ENCODE measurements around the gene SLCO6A1.
"Not testable (repeated sequence)": the region's sequence is repeated elsewhere in the genome, so short reads cannot be mapped to it uniquely, and the experiment has no call there.

SLCO6A1 gene

DNA sequence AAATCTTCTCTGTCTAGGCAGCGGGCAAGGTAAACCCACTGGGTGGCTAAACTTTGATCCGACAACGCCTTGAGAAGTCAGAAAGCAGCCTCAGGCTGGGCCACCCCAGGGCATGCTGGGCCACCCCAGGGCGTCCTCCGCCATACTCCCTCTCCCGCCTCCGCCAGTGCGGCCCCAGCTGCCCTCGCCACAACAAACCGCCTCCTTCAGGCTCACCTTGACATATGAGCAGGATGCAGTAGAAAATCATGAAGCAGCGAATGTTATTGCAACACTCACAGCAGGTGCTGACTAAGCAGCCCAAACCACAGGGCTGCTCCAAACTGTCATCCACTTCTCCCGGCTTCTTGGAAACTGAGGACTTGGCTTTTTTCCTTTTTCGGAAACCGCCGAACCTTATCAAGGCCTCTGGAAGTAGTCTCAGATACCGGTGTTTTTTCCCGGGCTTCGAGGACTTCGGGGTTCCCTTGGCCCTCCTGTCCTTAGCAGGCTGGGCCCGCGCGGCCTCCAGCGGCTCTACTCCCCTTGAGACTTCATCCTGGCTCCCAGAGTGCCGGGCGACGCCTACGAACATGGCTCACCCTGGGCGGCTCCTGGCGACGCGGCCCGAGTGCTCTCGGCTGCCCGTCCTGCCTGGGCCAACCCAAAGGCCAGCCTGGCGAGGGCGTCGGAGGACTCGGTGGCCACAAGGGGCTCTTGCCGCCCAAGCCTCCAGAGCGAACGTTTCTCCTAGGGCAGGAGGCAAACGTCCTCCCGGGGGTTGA is at the start of gene SLCO6A1:
TSS of gene SLCO6A1 (minus strand) at position 731 of the 764 bp plus-strand sequence. CDS start at position 574, 157 bp downstream.
- no peak for DNase-seq

DNA sequence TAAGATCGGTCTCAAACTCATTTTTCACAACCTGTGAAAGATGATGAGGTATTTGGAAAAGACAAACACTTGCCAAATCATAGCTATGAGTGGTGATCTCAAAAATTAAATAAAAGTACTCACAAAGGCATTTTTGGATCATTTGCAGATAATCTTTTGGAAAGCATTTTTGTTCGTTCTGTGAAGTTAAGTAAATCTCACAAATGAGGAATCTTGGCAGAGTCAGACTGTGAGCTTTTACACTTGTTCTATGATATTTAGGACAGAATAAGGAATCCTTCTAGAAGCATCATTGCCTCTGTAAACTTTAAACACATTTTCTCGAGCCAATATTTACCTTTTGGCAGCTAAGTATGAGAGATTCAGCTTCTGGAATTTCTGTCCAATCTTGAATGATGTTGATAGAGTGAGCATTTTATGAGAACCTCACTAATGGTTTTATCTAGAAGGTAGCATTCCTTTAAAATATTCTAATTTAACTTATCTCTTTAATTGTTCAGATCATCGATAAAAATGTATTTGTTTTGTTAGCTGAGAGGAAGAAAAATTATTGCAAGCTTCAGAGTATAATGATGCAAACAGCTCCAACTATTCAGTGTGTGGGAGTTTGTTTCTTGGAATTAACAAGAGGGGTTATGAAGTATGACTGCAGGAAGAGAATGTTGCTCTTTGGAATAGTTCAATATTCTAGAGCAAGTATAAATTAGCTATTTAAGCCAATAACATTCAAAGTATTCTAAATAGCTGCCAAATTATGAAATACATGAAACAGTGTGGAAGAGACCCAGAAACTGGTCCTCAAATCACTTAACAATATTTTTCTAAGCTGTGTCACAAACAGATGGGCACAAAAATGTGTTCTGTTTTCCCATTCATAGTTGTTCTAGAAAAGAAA is 48.6 kb upstream of the SLCO6A1 start:
- no peak for DNase-seq

DNA sequence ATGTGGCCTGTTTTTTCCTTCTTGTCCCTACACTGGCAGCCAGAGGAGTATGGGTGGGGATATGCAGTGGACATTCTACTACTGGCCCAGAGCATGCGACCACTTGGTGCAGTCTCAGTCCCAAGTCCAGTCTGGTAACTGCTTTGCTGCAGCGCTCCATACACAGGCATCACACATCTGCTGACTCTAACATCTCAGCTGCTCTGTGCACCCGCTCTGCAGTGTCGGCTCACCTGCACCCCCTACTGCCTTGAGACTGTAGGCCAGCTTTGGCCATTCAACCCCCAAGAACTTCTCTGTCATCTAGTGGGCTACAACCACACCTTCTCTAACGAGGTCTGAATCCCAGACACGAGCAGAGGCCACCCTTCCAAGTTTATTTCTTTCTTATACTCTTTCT is 46.4 kb upstream of the SLCO6A1 start:
- DNase-seq: no peak

DNA sequence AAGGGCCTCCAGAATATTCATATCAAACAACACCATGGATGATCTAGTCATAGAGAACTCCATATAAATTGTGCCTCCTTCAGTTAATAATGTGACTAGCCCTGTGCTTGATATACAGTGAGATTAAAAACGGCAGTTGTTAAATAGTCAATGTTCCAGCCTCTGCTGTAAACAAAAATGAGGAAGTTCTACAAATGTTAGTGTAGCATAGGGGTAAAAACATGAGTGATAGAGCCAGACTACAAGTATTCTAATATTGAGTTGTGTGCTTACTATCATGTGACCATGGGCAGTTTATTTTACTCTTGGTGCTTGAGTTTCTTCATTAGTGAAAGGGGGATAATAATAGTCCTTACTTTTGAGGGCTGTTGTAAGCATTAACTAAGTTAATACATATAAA is 43.3 kb upstream of the SLCO6A1 start:
- no peak for DNase-seq

- no peak for DNase-seq
Measured at GRCh38 chr5:102539996-102540728, 41.4 kb upstream of the SLCO6A1 start.

DNA sequence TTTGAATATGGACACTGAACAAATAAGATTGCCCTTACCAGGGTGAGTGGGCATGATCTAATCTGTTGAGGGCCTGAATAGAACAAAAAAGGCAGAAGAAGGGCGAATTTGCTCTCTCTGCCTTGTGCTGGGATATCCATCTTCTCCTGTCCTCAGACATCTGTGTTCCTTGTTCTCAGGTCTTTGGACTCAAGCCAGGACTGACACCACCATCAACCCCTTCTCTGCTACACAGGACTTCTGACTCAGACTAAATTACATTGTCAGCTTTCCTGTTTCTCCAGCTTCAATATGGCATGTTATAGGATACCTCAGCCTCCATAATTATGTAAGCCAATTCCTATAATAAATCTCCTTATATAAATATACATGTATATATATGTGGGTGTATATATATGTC is 40.8 kb upstream of the SLCO6A1 start:
- no peak for DNase-seq

- DNase-seq: no peak
Measured at GRCh38 chr5:102537011-102537410, 38.2 kb upstream of the SLCO6A1 start.

DNA sequence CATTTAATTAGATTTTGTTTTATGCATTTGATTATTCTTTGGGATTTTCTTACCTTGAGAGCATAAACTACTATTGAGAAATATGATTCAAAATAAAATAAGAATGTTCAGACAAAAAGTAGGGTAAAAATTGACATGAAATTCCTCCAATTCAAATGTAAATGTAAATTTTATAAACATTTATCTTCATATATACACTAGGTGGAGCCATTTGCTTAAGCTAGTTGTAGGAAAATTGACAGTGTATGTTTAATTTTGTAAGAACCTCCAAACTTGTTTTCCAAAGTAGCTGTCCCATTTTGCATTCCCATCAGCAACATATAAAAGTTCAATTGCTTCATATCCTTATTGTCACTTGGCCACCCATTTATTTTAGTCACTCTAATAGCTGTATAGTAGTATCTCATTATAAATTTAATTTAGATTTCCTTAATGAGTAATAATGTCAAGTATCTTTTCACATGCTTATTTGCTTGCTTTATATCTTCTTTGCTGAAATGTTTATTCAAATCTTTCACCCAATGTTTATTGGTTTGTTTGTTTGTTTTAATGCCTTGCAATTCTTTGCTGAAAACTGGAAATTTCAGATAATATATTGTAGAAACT is 37.6 kb upstream of the SLCO6A1 start:
- DNase-seq: no peak

- no peak for DNase-seq
Measured at GRCh38 chr5:102532123-102532522, 33.3 kb upstream of the SLCO6A1 start.

- no peak for DNase-seq
Measured at GRCh38 chr5:102531506-102531905, 32.7 kb upstream of the SLCO6A1 start.

- no peak for DNase-seq
Measured at GRCh38 chr5:102529447-102529846, 30.6 kb upstream of the SLCO6A1 start.

- DNase-seq: no peak
Measured at GRCh38 chr5:102529031-102529430, 30.2 kb upstream of the SLCO6A1 start.

GRCh38 chr5:102528600-102528999 is 29.8 kb upstream of the SLCO6A1 start:
- no peak for DNase-seq

DNA sequence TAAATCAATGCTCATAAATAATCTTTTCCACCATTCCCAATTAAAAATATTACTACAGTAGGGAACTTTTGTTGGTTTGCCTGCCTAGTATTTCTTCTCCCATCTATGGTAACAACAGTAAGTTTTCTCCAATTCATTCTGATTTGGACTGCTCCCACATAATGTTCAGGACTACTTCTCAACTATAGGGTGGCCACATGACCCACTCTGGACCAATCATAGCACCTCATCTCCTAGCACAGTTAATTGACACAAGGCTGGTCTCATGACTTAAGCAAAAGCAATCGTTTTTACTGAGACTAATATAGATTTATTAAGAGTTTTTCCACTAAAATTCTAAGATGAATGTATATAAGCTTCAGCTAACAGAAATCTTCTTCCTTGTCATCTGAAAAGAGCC is 28.7 kb upstream of the SLCO6A1 start:
- DNase-seq: no peak

DNA sequence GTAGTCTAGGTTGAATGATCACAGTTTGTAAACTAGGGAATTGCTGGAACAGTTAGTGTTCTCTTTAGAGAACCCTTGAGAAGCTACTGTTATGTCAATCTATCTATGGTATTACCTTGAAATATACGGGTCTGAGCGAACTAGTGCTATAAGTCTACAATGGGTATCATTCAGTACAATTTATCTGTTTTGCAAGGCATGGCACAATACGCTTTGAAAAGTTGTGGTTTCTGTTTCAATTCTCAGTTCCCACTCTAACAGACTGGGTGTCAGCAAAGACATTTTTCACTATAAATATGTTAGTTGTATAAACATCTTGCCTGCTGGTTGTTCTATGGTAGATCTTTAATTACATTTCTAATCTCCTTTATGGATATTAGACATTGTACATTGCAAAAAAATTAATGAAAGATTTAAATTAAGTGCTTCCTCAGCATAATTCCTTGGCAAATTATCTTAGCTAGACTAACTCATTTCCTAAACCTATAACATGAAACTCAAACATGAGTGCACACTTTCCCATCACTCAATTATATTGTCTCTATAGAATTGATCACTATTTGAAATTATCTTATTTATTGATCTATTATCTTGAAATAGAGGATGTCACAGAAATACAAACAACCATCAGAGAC is 24.9 kb upstream of the SLCO6A1 start:
- DNase-seq: no peak

- DNase-seq: no peak
Measured at GRCh38 chr5:102511666-102512065, 12.9 kb upstream of the SLCO6A1 start.

GRCh38 chr5:102491261-102491914 is 7.4 kb downstream of the SLCO6A1 start:
- DNase-seq: not testable (repeated sequence)

DNA sequence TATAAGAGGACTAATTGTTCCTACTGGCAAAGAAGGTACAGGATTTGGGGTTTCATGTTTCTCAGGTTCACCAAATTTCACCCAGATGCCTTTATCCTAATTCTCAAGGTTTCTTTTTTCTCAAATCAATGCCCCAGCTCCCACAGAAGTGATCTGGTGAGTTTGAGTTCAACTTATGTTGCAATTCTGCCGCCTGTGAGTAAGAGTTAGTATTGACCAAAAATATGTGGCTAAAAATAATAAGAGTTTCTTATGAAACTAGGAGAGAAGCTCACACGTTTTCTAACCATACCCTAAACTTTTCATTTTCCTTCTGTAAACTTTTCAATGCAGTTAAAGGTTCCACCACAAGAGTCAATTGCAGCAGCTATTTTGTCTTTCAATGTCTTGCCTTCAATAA is 15.1 kb downstream of the SLCO6A1 start:
- no peak for DNase-seq

- DNase-seq: no peak
Measured at GRCh38 chr5:102481054-102481715, 17.6 kb downstream of the SLCO6A1 start.

GRCh38 chr5:102453716-102454115 is 45.1 kb downstream of the SLCO6A1 start:
- peak; percentile 1 for DNase-seq

DNA sequence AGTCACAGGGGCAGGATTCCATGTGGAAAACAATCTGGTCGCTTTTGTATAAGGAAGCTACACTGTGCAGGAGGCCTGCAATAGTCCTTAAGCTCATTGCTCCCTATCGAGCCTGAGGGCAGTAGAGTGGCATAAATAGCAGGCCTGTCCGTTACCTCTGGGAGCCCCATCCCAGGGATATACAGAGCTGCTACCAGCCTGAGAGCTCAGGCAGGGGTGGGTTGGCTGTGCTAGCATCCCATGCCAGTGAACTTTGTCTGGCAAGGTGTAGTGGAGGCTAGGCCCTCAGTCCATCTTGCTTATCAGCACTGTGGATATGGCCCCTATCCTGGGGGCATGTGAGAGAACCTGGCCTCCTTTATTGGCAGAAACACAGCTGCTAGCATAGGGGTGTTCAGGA is 47.7 kb downstream of the SLCO6A1 start:
- no peak for DNase-seq

All from GDM1 (cell line).